Neural cell (in vitro differentiated cells): ENCODE results near the gene MTCH1. TPM values are rescaled to one million over a fixed set of nuclear protein-coding genes. Genes with fewer than 3 reads are reported as not detected.
A peak's percentile ranks its signal among the peaks of the same experiment; 100 is the strongest.

ENCODE experiments used
- H2AFZ ChIP-seq: fragments of 200-600, 300-800 bp; sonication (generic), shearing (Covaris generic); 2 replicates; pipeline ENCODE4 v1.6.0; 2014; ENCODE audit warnings: low read depth, mild to moderate bottlenecking, antibody characterized with exemption, low read length, moderate library complexity
- H3F3A ChIP-seq: fragments of 200-600 bp; shearing (Covaris generic); 2 replicates; pipeline ENCODE4 v1.6.1; 2016; ENCODE audit warnings: mild to moderate bottlenecking, moderate library complexity, mixed read lengths, antibody characterized with exemption, low read length; ENCODE audit not compliant: insufficient read depth, poor library complexity, severe bottlenecking
- H3K27ac ChIP-seq: fragments of 200-600, 300-800 bp; sonication (generic), shearing (Covaris generic); 2 replicates; pipeline ENCODE4 v1.5.1; 2014; ENCODE audit warnings: mild to moderate bottlenecking, low read length, moderate library complexity
- H3K27me3 ChIP-seq: fragments of 300-800, 200-600 bp; sonication (generic), shearing (Covaris generic); 2 replicates; pipeline ENCODE4 v1.6.0; 2014; ENCODE audit warnings: mild to moderate bottlenecking, low read depth, low read length, moderate library complexity; ENCODE audit not compliant: insufficient read depth
- H3K36me3 ChIP-seq: fragments of 300-800, 200-600 bp; sonication (generic), shearing (Covaris generic); 2 replicates; pipeline ENCODE4 v1.5.1; 2014; ENCODE audit warnings: mild to moderate bottlenecking, antibody characterized with exemption, low read length, moderate library complexity; ENCODE audit not compliant: insufficient read depth
- H3K4me2 ChIP-seq: fragments of 300-800, 200-600 bp; sonication (generic), shearing (Covaris generic); 2 replicates; pipeline ENCODE4 v1.6.0; 2014; ENCODE audit warnings: mild to moderate bottlenecking, low read length
- H3K4me3 ChIP-seq: fragments of 300-800, 200-600 bp; sonication (generic), shearing (Covaris generic); 2 replicates; pipeline ENCODE4 v1.5.1; 2014; ENCODE audit warnings: mild to moderate bottlenecking, low read length, moderate library complexity
- H3K79me2 ChIP-seq: fragments of 200-600 bp; shearing (Covaris generic); replicated peaks from 2 replicates; pipeline ENCODE4 v1.6.0; 2014; ENCODE audit warnings: mild to moderate bottlenecking, low read length, moderate library complexity; ENCODE audit not compliant: insufficient read depth
- H3K9ac ChIP-seq: fragments of 300-800, 200-600 bp; sonication (generic), shearing (Covaris generic); 2 replicates; pipeline ENCODE4 v1.6.1; 2016; ENCODE audit warnings: mild to moderate bottlenecking, low read length, mixed read lengths
- H3K9me2 ChIP-seq: fragments of 200-600 bp; shearing (Covaris generic); 2 replicates; pipeline ENCODE4 v1.6.1; 2016; ENCODE audit warnings: mild to moderate bottlenecking, low read length, mixed read lengths; ENCODE audit not compliant: insufficient read depth
- H3K9me3 ChIP-seq: fragments of 200-600, 300-800 bp; sonication (generic), shearing (Covaris generic); 2 replicates; pipeline ENCODE4 v1.6.1; 2016; ENCODE audit warnings: mild to moderate bottlenecking, mixed run types, low read length, moderate library complexity, mixed read lengths
- H4K20me1 ChIP-seq: fragments of 200-600 bp; shearing (Covaris generic); 2 replicates; pipeline ENCODE4 v1.6.1; 2016; ENCODE audit warnings: mild to moderate bottlenecking, mixed run types; ENCODE audit not compliant: insufficient read depth
- CTCF ChIP-seq: fragments of 450-650 bp; IDR thresholded peaks from 2 replicates; pipeline ENCODE4 v1.5.1; 2014; ENCODE audit warnings: antibody characterized with exemption, mild to moderate bottlenecking, moderate library complexity; ENCODE audit not compliant: poor library complexity, severe bottlenecking
- EP300 ChIP-seq: fragments of 450-650 bp; conservative IDR thresholded peaks from 2 replicates; pipeline ENCODE4 v1.6.1; 2014; ENCODE audit warnings: antibody characterized with exemption, mild to moderate bottlenecking, moderate library complexity; ENCODE audit not compliant: poor library complexity, severe bottlenecking
- EZH2 ChIP-seq: fragments of 200-600, 300-800 bp; shearing (Covaris generic), sonication (generic); IDR thresholded peaks from 2 replicates; pipeline ENCODE4 v1.6.1; 2014; ENCODE audit warnings: antibody characterized with exemption, low read length, borderline replicate concordance, mild to moderate bottlenecking; ENCODE audit not compliant: insufficient read depth, poor library complexity, severe bottlenecking
- MXI1 ChIP-seq: fragments of 450-650 bp; conservative IDR thresholded peaks from 2 replicates; pipeline ENCODE4 v1.6.1; 2014; ENCODE audit warnings: antibody characterized with exemption, mild to moderate bottlenecking; ENCODE audit not compliant: poor library complexity, severe bottlenecking
- POLR2AphosphoS5 ChIP-seq: IDR thresholded peaks from 2 replicates; pipeline ENCODE4 v1.6.1; 2012
- RAD21 ChIP-seq: fragments of 450-650 bp; conservative IDR thresholded peaks from 2 replicates; pipeline ENCODE4 v1.6.1; 2014; ENCODE audit warnings: antibody characterized with exemption, mild to moderate bottlenecking, moderate library complexity
- SMC3 ChIP-seq: fragments of 450-650 bp; conservative IDR thresholded peaks from 2 replicates; pipeline ENCODE4 v1.6.1; 2014; ENCODE audit warnings: antibody characterized with exemption, mild to moderate bottlenecking, moderate library complexity; ENCODE audit not compliant: poor library complexity
- TAF1 ChIP-seq: IDR thresholded peaks from 2 replicates; pipeline ENCODE4 v1.6.1; 2012; ENCODE audit warnings: low read depth
- polyA plus RNA-seq: library from polyadenylated mRNA; depleted of rRNA; stranded (reverse); fragments of >200 nt; gene quantifications from 2 replicates; pipeline ENCODE4 v1.2.3, GENCODE V29; 2014
- TF ChIP-seq, protein P1 (sequence below): IDR thresholded peaks from 2 replicates; pipeline ENCODE4 v1.6.1; 2012; ENCODE audit warnings: borderline replicate concordance

Gene MTCH1
- polyA plus RNA-seq, 1 donor from 2014 or later = 217 TPM

GRCh38 chr6:36963451-36964290 is 22.3 kb downstream of the MTCH1 start:
- H4K20me1 ChIP-seq = no peaks in the 10 kb centered on the region
- peak overlapping the region; percentile 32 for H2AFZ ChIP-seq
- H3K27me3 ChIP-seq = no peaks in the 10 kb centered on the region
- H3F3A ChIP-seq = no peaks in the 10 kb centered on the region
- no peak overlapping the region for H3K4me3 ChIP-seq
- H3K79me2 ChIP-seq = no peaks in the 10 kb centered on the region
- H3K36me3 ChIP-seq = no peaks in the 10 kb centered on the region
- no peak overlapping the region for H3K9ac ChIP-seq
- no peaks in the 10 kb centered on the region for H3K9me2 ChIP-seq
- no peak overlapping the region for H3K4me2 ChIP-seq
- no peak for TF ChIP-seq RAD21
- TF ChIP-seq, protein P1, sequence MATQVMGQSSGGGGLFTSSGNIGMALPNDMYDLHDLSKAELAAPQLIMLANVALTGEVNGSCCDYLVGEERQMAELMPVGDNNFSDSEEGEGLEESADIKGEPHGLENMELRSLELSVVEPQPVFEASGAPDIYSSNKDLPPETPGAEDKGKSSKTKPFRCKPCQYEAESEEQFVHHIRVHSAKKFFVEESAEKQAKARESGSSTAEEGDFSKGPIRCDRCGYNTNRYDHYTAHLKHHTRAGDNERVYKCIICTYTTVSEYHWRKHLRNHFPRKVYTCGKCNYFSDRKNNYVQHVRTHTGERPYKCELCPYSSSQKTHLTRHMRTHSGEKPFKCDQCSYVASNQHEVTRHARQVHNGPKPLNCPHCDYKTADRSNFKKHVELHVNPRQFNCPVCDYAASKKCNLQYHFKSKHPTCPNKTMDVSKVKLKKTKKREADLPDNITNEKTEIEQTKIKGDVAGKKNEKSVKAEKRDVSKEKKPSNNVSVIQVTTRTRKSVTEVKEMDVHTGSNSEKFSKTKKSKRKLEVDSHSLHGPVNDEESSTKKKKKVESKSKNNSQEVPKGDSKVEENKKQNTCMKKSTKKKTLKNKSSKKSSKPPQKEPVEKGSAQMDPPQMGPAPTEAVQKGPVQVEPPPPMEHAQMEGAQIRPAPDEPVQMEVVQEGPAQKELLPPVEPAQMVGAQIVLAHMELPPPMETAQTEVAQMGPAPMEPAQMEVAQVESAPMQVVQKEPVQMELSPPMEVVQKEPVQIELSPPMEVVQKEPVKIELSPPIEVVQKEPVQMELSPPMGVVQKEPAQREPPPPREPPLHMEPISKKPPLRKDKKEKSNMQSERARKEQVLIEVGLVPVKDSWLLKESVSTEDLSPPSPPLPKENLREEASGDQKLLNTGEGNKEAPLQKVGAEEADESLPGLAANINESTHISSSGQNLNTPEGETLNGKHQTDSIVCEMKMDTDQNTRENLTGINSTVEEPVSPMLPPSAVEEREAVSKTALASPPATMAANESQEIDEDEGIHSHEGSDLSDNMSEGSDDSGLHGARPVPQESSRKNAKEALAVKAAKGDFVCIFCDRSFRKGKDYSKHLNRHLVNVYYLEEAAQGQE = no peak
- no peak for TF ChIP-seq CTCF
- TF ChIP-seq SMC3 = no peak
- no peak for TF ChIP-seq MXI1
- TF ChIP-seq TAF1 = no peak
- TF ChIP-seq EP300 = no peak
- TF ChIP-seq EZH2 = no peak
- no peak for TF ChIP-seq POLR2AphosphoS5
- peak overlapping the region; percentile 49 for H3K27ac ChIP-seq
- H3K9me3 ChIP-seq = no peaks in the 10 kb centered on the region

DNA sequence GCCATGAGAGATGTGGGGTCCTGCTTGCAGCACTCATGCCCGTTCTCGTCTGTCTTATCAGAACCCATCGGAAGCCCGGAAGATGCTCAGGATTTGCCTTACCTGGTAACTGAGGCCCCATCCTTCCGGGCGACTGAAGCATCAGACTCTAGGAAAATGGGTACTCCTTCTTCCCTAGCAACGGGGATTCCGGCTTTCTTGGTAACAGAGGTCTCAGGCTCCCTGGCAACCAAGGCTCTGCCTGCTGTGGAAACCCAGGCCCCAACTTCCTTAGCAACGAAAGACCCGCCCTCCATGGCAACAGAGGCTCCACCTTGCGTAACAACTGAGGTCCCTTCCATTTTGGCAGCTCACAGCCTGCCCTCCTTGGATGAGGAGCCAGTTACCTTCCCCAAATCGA is 23.1 kb downstream of the MTCH1 start:
- H3K27ac ChIP-seq = peak overlapping the region; percentile 49
- TF ChIP-seq, protein P1 = no peak
- TF ChIP-seq POLR2AphosphoS5 = no peak
- TF ChIP-seq RAD21 = no peak
- TF ChIP-seq SMC3 = no peak
- no peak for TF ChIP-seq TAF1
- TF ChIP-seq MXI1 = no peak
- TF ChIP-seq EP300 = no peak

More for the DNA sequence above, 23.1 kb downstream of the MTCH1 start:
- H3K9ac ChIP-seq = no peak overlapping the region
- no peaks in the 10 kb centered on the region for H3K9me3 ChIP-seq
- H3K9me2 ChIP-seq = no peaks in the 10 kb centered on the region
- no peaks in the 10 kb centered on the region for H4K20me1 ChIP-seq
- H3F3A ChIP-seq = no peaks in the 10 kb centered on the region
- no peaks in the 10 kb centered on the region for H3K36me3 ChIP-seq
- H3K4me2 ChIP-seq = no peak overlapping the region
- H3K4me3 ChIP-seq = peak overlapping the region; percentile 23
- H3K27me3 ChIP-seq = no peaks in the 10 kb centered on the region
- H3K79me2 ChIP-seq = no peaks in the 10 kb centered on the region
- peak overlapping the region; percentile 32 for H2AFZ ChIP-seq
